HepG2 (cell line): ENCODE measurements around the gene ZMIZ1. TPM values are rescaled to one million over a fixed set of nuclear protein-coding genes. Genes with fewer than 3 reads are reported as not detected.
A peak's percentile ranks its signal among the peaks of the same experiment; 100 is the strongest.

Source experiments
- AHR ChIP-seq: IDR thresholded peaks from 2 replicates; pipeline ENCODE4 v1.6.1; 2018; ENCODE audit warnings: missing genetic modification reagents, missing compliant biosample characterization
- ARNT2 ChIP-seq: sonication (generic); formaldehyde crosslinking; IDR thresholded peaks from 2 replicates; pipeline ENCODE4 v1.8.0; 2022; ENCODE audit warnings: mild to moderate bottlenecking, low read depth, missing genetic modification reagents, moderate library complexity
- FOXJ3 ChIP-seq: sonication (generic); formaldehyde crosslinking; IDR thresholded peaks from 2 replicates; pipeline ENCODE4 v1.4.0; 2020; ENCODE audit warnings: missing genetic modification reagents, mild to moderate bottlenecking, borderline replicate concordance
- JUND ChIP-seq: sonication (generic); formaldehyde crosslinking; IDR thresholded peaks from 2 replicates; pipeline ENCODE4 v1.8.0; 2022; ENCODE audit warnings: mild to moderate bottlenecking, missing genetic modification reagents
- LCORL ChIP-seq, 2 experiments: fragments of 450-650 bp in 1 of 2; sonication (generic) in 1 of 2; formaldehyde crosslinking in 1 of 2; IDR thresholded peaks; 2 replicates each; pipeline versions ENCODE4 v1.5.0 to v1.6.1; 2017 to 2020; ENCODE audit warnings: antibody characterized with exemption in 1 of 2, missing genetic modification reagents in 1 of 2
- NCOA1 ChIP-seq: sonication (generic); formaldehyde crosslinking; IDR thresholded peaks from 2 replicates; pipeline ENCODE4 v1.9.0; 2021; ENCODE audit warnings: missing genetic modification reagents
- NFE2L1 ChIP-seq: sonication (generic); formaldehyde crosslinking; IDR thresholded peaks from 2 replicates; pipeline ENCODE4 v1.4.0; 2020; ENCODE audit warnings: missing genetic modification reagents, mild to moderate bottlenecking, borderline replicate concordance
- SIX1 ChIP-seq: sonication (generic); formaldehyde crosslinking; IDR thresholded peaks from 2 replicates; pipeline ENCODE4 v1.4.0; 2020; ENCODE audit warnings: missing genetic modification reagents, borderline replicate concordance
- ZFAT ChIP-seq: sonication (generic); formaldehyde crosslinking; conservative IDR thresholded peaks from 2 replicates; pipeline ENCODE4 v1.8.1; 2023; ENCODE audit warnings: missing genetic modification reagents, inconsistent platforms
- ZNF317 ChIP-seq: sonication (generic); formaldehyde crosslinking; IDR thresholded peaks from 2 replicates; pipeline ENCODE4 v1.5.0; 2020; ENCODE audit warnings: mild to moderate bottlenecking, missing genetic modification reagents
- ZNF33B ChIP-seq: sonication (generic); formaldehyde crosslinking; IDR thresholded peaks from 2 replicates; pipeline ENCODE4 v1.5.1; 2020; ENCODE audit warnings: mild to moderate bottlenecking, missing genetic modification reagents
- ZNF724P ChIP-seq: sonication (generic); formaldehyde crosslinking; IDR thresholded peaks from 2 replicates; pipeline ENCODE4 v1.8.0; 2022; ENCODE audit warnings: missing genetic modification reagents, borderline replicate concordance
- polyA plus RNA-seq, 8 experiments: library from polyadenylated mRNA; depleted of rRNA in 3 of 8; stranded (reverse) in 7 of 8; unstranded in 1 of 8; fragments of >200 nt; fragmentation: Illumina TruSeq in 4 of 8; extraction: Trizol in 4 of 8; gene quantifications; 2 replicates each; pipeline versions ENCODE4 v1.2.1 to v1.2.3, GENCODE V29; 2011 to 2016; ENCODE audit warnings: low read depth in 4 of 8, missing spikeins in 1 of 8, mixed read lengths in 1 of 8; ENCODE audit not compliant: insufficient read depth in 1 of 8
- total RNA-seq, 5 experiments: library from RNA; depleted of rRNA; stranded (reverse); fragments of >200 nt; fragmentation: Illumina TruSeq; extraction: Trizol; gene quantifications; 2 replicates each; pipeline ENCODE4 v1.2.3, GENCODE V29; 2016; ENCODE audit warnings: low read depth in 1 of 5
- TF ChIP-seq, protein P1 (sequence below): sonication (generic); formaldehyde crosslinking; IDR thresholded peaks from 2 replicates; pipeline ENCODE4 v1.9.0; 2022; ENCODE audit warnings: low read depth, missing genetic modification reagents
- TF ChIP-seq, protein P2 (sequence below): IDR thresholded peaks from 2 replicates; pipeline ENCODE4 v1.6.1; 2016; ENCODE audit warnings: low read depth, borderline replicate concordance
- TF ChIP-seq, protein P3 (sequence below): sonication (generic); formaldehyde crosslinking; IDR thresholded peaks from 2 replicates; pipeline ENCODE4 v1.5.0; 2020; ENCODE audit warnings: missing genetic modification reagents
- TF ChIP-seq, protein P4 (sequence below), 2 experiments: IDR thresholded peaks; 2 replicates each; pipeline ENCODE4 v1.6.1; 2011 to 2012; ENCODE audit warnings: low read length in 2 of 2, borderline replicate concordance in 1 of 2, low read depth in 1 of 2, mild to moderate bottlenecking in 1 of 2, moderate library complexity in 1 of 2
- TF ChIP-seq, protein P5 (sequence below): sonication (generic); formaldehyde crosslinking; IDR thresholded peaks from 2 replicates; pipeline ENCODE4 v1.4.0; 2020; ENCODE audit warnings: mild to moderate bottlenecking, missing genetic modification reagents

ZMIZ1 gene
- total and polyA plus RNA-seq, 2 of the 13 experiments (the other 11 are each of a cell fraction or from before 2014, with no cell fraction given): 5.3 to 10.2 TPM

- TF ChIP-seq, protein P1, sequence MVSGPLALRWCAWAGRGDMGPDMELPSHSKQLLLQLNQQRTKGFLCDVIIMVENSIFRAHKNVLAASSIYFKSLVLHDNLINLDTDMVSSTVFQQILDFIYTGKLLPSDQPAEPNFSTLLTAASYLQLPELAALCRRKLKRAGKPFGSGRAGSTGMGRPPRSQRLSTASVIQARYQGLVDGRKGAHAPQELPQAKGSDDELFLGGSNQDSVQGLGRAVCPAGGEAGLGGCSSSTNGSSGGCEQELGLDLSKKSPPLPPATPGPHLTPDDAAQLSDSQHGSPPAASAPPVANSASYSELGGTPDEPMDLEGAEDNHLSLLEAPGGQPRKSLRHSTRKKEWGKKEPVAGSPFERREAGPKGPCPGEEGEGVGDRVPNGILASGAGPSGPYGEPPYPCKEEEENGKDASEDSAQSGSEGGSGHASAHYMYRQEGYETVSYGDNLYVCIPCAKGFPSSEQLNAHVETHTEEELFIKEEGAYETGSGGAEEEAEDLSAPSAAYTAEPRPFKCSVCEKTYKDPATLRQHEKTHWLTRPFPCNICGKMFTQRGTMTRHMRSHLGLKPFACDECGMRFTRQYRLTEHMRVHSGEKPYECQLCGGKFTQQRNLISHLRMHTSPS: 0 out of 2 replicates have a peak, but pooled peaks have one; percentile 35
- TF ChIP-seq, protein P2, sequence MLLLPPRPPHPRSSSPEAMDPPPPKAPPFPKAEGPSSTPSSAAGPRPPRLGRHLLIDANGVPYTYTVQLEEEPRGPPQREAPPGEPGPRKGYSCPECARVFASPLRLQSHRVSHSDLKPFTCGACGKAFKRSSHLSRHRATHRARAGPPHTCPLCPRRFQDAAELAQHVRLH (CRISPR knock-in tag): no peak
- TF ChIP-seq, protein P3, sequence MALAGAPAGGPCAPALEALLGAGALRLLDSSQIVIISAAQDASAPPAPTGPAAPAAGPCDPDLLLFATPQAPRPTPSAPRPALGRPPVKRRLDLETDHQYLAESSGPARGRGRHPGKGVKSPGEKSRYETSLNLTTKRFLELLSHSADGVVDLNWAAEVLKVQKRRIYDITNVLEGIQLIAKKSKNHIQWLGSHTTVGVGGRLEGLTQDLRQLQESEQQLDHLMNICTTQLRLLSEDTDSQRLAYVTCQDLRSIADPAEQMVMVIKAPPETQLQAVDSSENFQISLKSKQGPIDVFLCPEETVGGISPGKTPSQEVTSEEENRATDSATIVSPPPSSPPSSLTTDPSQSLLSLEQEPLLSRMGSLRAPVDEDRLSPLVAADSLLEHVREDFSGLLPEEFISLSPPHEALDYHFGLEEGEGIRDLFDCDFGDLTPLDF: no peak
- TF ChIP-seq AHR (CRISPR knock-in tag) (no peak), FOXJ3 (peak; percentile 54; the same call in 1 of the 2 replicates), ZNF317 (no peak), SIX1 (peak; percentile 29; the same call in 1 of the 2 replicates), ZFAT (CRISPR knock-in tag) (no peak), ZNF33B (CRISPR knock-in tag) (no peak), LCORL (IDR thresholded peaks at IDR 0.05) (no peak), LCORL (CRISPR knock-in tag; IDR thresholded peaks at IDR 0.05) (peak; percentile 77; the same call in 1 of the 2 replicates), JUND (CRISPR knock-in tag) (no peak), ZNF724P (CRISPR knock-in tag) (no peak), NFE2L1 (CRISPR knock-in tag) (no peak), NCOA1 (CRISPR knock-in tag) (no peak), ARNT2 (CRISPR knock-in tag) (no peak)
- TF ChIP-seq, protein P4, sequence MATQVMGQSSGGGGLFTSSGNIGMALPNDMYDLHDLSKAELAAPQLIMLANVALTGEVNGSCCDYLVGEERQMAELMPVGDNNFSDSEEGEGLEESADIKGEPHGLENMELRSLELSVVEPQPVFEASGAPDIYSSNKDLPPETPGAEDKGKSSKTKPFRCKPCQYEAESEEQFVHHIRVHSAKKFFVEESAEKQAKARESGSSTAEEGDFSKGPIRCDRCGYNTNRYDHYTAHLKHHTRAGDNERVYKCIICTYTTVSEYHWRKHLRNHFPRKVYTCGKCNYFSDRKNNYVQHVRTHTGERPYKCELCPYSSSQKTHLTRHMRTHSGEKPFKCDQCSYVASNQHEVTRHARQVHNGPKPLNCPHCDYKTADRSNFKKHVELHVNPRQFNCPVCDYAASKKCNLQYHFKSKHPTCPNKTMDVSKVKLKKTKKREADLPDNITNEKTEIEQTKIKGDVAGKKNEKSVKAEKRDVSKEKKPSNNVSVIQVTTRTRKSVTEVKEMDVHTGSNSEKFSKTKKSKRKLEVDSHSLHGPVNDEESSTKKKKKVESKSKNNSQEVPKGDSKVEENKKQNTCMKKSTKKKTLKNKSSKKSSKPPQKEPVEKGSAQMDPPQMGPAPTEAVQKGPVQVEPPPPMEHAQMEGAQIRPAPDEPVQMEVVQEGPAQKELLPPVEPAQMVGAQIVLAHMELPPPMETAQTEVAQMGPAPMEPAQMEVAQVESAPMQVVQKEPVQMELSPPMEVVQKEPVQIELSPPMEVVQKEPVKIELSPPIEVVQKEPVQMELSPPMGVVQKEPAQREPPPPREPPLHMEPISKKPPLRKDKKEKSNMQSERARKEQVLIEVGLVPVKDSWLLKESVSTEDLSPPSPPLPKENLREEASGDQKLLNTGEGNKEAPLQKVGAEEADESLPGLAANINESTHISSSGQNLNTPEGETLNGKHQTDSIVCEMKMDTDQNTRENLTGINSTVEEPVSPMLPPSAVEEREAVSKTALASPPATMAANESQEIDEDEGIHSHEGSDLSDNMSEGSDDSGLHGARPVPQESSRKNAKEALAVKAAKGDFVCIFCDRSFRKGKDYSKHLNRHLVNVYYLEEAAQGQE (IDR thresholded peaks at IDR 0.05; ENCODE audit: borderline replicate concordance in 1 of 2, low read depth in 1 of 2, low read length in 2 of 2): no peak
- TF ChIP-seq, protein P5, sequence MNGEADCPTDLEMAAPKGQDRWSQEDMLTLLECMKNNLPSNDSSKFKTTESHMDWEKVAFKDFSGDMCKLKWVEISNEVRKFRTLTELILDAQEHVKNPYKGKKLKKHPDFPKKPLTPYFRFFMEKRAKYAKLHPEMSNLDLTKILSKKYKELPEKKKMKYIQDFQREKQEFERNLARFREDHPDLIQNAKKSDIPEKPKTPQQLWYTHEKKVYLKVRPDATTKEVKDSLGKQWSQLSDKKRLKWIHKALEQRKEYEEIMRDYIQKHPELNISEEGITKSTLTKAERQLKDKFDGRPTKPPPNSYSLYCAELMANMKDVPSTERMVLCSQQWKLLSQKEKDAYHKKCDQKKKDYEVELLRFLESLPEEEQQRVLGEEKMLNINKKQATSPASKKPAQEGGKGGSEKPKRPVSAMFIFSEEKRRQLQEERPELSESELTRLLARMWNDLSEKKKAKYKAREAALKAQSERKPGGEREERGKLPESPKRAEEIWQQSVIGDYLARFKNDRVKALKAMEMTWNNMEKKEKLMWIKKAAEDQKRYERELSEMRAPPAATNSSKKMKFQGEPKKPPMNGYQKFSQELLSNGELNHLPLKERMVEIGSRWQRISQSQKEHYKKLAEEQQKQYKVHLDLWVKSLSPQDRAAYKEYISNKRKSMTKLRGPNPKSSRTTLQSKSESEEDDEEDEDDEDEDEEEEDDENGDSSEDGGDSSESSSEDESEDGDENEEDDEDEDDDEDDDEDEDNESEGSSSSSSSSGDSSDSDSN: no peak
These were observed 117.1 kb downstream of the ZMIZ1 start (continued) for GRCh38 chr10:79185796-79186374.
